ENCODE measurements around the gene NOS3. TPM values are rescaled to one million over a fixed set of nuclear protein-coding genes. Genes with fewer than 3 reads are reported as not detected.

Gene NOS3
- total and polyA plus RNA-seq, 7 donors, result 1.4 to 13.2 (median 5.8) TPM

GRCh38 chr7:150943453-150943814, 47.4 kb upstream of the NOS3 start:
- TF ChIP-seq CTCF (IDR thresholded peaks at IDR 0.05), result no peak
- ATAC-seq, result no peak
- intact Hi-C loops (cut with DNase I), result no loop called here
- Histone ChIP-seq H3K36me3 (ENCODE audit: insufficient read depth in 1 of 2, low read depth in 1 of 2) (no peaks in the 10 kb centered on the region), H3K4me1 (no peaks in the 10 kb centered on the region), H3K4me3 (no peak overlapping the region), H3K27me3 (ENCODE audit: insufficient read depth in 3 of 3, low read length in 2 of 3) (peaks cover 0 to 14% (median 3%) of the 10 kb centered on the region in 3 donors), H3K9me3 (no peaks in the 10 kb centered on the region), H3K27ac (no peak overlapping the region)
- no peak for DNase-seq
- WGBS, 3 donors, result 97 to 99% (median 97%) methylated on average over 5 to 6 of the region's 6 CpGs

GRCh38 chr7:150944066-150945042, 46.5 kb upstream of the NOS3 start:
- intact Hi-C loops (cut with DNase I), result no loop called here
- Histone ChIP-seq H3K36me3 (ENCODE audit: insufficient read depth in 1 of 2, low read depth in 1 of 2) (no peaks in the 10 kb centered on the region), H3K27me3 (ENCODE audit: insufficient read depth in 3 of 3, low read length in 2 of 3) (peaks cover 0 to 14% (median 3%) of the 10 kb centered on the region in 3 donors), H3K4me3 (no peak overlapping the region), H3K27ac (no peak overlapping the region), H3K4me1 (no peaks in the 10 kb centered on the region), H3K9me3 (no peaks in the 10 kb centered on the region)
- 89 to 94% (median 93%) methylated on average over 6 of the region's 6 CpGs for WGBS, 3 donors
- DNase-seq (no peak), ATAC-seq (no peak)
- TF ChIP-seq CTCF (IDR thresholded peaks at IDR 0.05), result no peak

- Histone ChIP-seq H3K4me3 (no peak overlapping the region), H3K36me3 (ENCODE audit: insufficient read depth in 1 of 2, low read depth in 1 of 2) (no peaks in the 10 kb centered on the region), H3K9me3 (no peaks in the 10 kb centered on the region), H3K4me1 (no peaks in the 10 kb centered on the region), H3K27ac (no peak overlapping the region), H3K27me3 (ENCODE audit: insufficient read depth in 3 of 3, low read length in 2 of 3) (peaks cover 0 to 5% (median 3%) of the 10 kb centered on the region in 3 donors)
- TF ChIP-seq CTCF (IDR thresholded peaks at IDR 0.05), result no peak
- intact Hi-C loops (cut with DNase I), result no loop called here
- DNase-seq, result no peak
- no peak for ATAC-seq
- 60 to 68% (median 64%) methylated on average over 19 of the region's 19 CpGs for WGBS, 3 donors
These were observed 45.5 kb upstream of the NOS3 start for GRCh38 chr7:150945171-150945852.

GRCh38 chr7:150945853-150946420, 44.9 kb upstream of the NOS3 start:
- Histone ChIP-seq H3K9me3 (no peaks in the 10 kb centered on the region), H3K4me3 (no peak overlapping the region), H3K27me3 (ENCODE audit: insufficient read depth in 3 of 3, low read length in 2 of 3) (peaks cover 0 to 5% (median 3%) of the 10 kb centered on the region in 3 donors), H3K27ac (no peak overlapping the region), H3K4me1 (no peaks in the 10 kb centered on the region), H3K36me3 (ENCODE audit: insufficient read depth in 1 of 2, low read depth in 1 of 2) (no peaks in the 10 kb centered on the region)
- ATAC-seq (no peak), DNase-seq (no peak)
- 79 to 88% (median 80%) methylated on average over 16 to 17 of the region's 17 CpGs for WGBS, 3 donors
- intact Hi-C loops (cut with DNase I), result no loop called here
- TF ChIP-seq CTCF (IDR thresholded peaks at IDR 0.05), result no peak

All from psoas muscle (tissue), 8 donors.